Osteoblast (primary cell): Measurements from ENCODE around the gene SLAIN1. TPM values are rescaled to one million over a fixed set of nuclear protein-coding genes. Genes with fewer than 3 reads are reported as not detected.
A peak's percentile ranks its signal among the peaks of the same experiment; 100 is the strongest.

Source experiments
- DNase-seq: peaks from one replicate; pipeline ENCODE4 v3.0.0; 2011; ENCODE audit warnings: low spot score, mixed read lengths; ENCODE audit not compliant: insufficient read length; ENCODE audit errors: missing footprints
- H2AFZ ChIP-seq: 2 replicates; pipeline ENCODE4 v1.6.0; 2011; ENCODE audit warnings: mild to moderate bottlenecking, low read length
- H3K27ac ChIP-seq: 2 replicates; pipeline ENCODE4 v1.5.1; 2011; ENCODE audit warnings: mild to moderate bottlenecking, low read depth, low read length, moderate library complexity
- H3K27me3 ChIP-seq: 2 replicates; pipeline ENCODE4 v1.6.0; 2012; ENCODE audit warnings: mild to moderate bottlenecking, control low read depth, inconsistent platforms, low read length, moderate library complexity; ENCODE audit not compliant: insufficient read depth
- H3K36me3 ChIP-seq: 2 replicates; pipeline ENCODE4 v1.5.1; 2011; ENCODE audit warnings: mild to moderate bottlenecking, low read length, control low read depth, moderate library complexity; ENCODE audit not compliant: insufficient read depth
- H3K4me1 ChIP-seq: 2 replicates; pipeline ENCODE4 v1.5.1; 2011; ENCODE audit warnings: mild to moderate bottlenecking, low read length, control low read depth, moderate library complexity; ENCODE audit not compliant: insufficient read depth
- H3K4me2 ChIP-seq: 2 replicates; pipeline ENCODE4 v1.6.0; 2011; ENCODE audit warnings: mild to moderate bottlenecking, low read length; ENCODE audit not compliant: insufficient read depth
- H3K4me3 ChIP-seq: fragments of 200-600 bp; sonication (generic); 3 replicates; pipeline ENCODE4 v1.5.1; 2012; ENCODE audit warnings: mild to moderate bottlenecking, low read length, inconsistent platforms; ENCODE audit not compliant: insufficient read depth
- H3K79me2 ChIP-seq: 2 replicates; pipeline ENCODE4 v1.6.0; 2012; ENCODE audit warnings: mild to moderate bottlenecking, low read length, control low read depth, inconsistent platforms; ENCODE audit not compliant: insufficient read depth
- H3K9me3 ChIP-seq: 2 replicates; pipeline ENCODE4 v1.5.1; 2011; ENCODE audit warnings: low read depth, low read length, control low read depth
- H4K20me1 ChIP-seq: 2 replicates; pipeline ENCODE4 v1.6.0; 2012; ENCODE audit warnings: mild to moderate bottlenecking, low read length, control low read depth; ENCODE audit not compliant: insufficient read depth
- CTCF ChIP-seq: IDR thresholded peaks from 2 replicates; pipeline ENCODE4 v1.5.1; 2011; ENCODE audit warnings: mild to moderate bottlenecking, low read depth, low read length, moderate library complexity; ENCODE audit errors: extremely low read depth
- total RNA-seq: library from RNA; depleted of rRNA; stranded (reverse); fragments of >200 nt; gene quantifications from 2 replicates; pipeline ENCODE4 v1.2.3, GENCODE V29; 2012

The SLAIN1 gene
- total RNA-seq, 1 donor, result not detected

GRCh38 chr13:77699059-77699680 is 1.7 kb downstream of the SLAIN1 start:
- H2AFZ ChIP-seq, result peak overlapping the region; percentile 89
- no peaks in the 10 kb centered on the region for H4K20me1 ChIP-seq

GRCh38 chr13:77701305-77701704 is 3.8 kb downstream of the SLAIN1 start:
- no peak for TF ChIP-seq CTCF
- Histone ChIP-seq H3K4me2 (no peak overlapping the region), H3K27ac (no peak overlapping the region), H3K9me3 (no peaks in the 10 kb centered on the region), H3K27me3 (peaks cover 33% of the 10 kb centered on the region), H3K4me1 (peaks cover 4% of the 10 kb centered on the region), H3K4me3 (no peak overlapping the region), H2AFZ (no peak overlapping the region), H3K79me2 (no peaks in the 10 kb centered on the region), H4K20me1 (no peaks in the 10 kb centered on the region), H3K36me3 (no peaks in the 10 kb centered on the region)
- no peak for DNase-seq

More at GRCh38 chr13:77699059-77699680, 1.7 kb downstream of the SLAIN1 start:
- H3K27ac ChIP-seq, result no peak overlapping the region
- DNase-seq, result no peak
- H3K27me3 ChIP-seq, result peaks cover 44% of the 10 kb centered on the region
- no peaks in the 10 kb centered on the region for H3K79me2 ChIP-seq
- peak overlapping the region; percentile 69 for H3K4me3 ChIP-seq
- H3K9me3 ChIP-seq, result no peaks in the 10 kb centered on the region
- H3K4me1 ChIP-seq, result peaks cover 4% of the 10 kb centered on the region
- no peaks in the 10 kb centered on the region for H3K36me3 ChIP-seq
- H3K4me2 ChIP-seq, result peak overlapping the region; percentile 91
- no peak for TF ChIP-seq CTCF

- H3K36me3 ChIP-seq, result no peaks in the 10 kb centered on the region
- no peaks in the 10 kb centered on the region for H3K79me2 ChIP-seq
- no peak overlapping the region for H3K4me2 ChIP-seq
- H4K20me1 ChIP-seq, result no peaks in the 10 kb centered on the region
- H3K9me3 ChIP-seq, result no peaks in the 10 kb centered on the region
- DNase-seq, result no peak
- H3K27me3 ChIP-seq, result peaks cover 23% of the 10 kb centered on the region
- H3K4me1 ChIP-seq, result peaks cover 4% of the 10 kb centered on the region
- no peak overlapping the region for H3K27ac ChIP-seq
- H3K4me3 ChIP-seq, result no peak overlapping the region
- no peak overlapping the region for H2AFZ ChIP-seq
- no peak for TF ChIP-seq CTCF
These were observed 4.9 kb downstream of the SLAIN1 start for GRCh38 chr13:77702366-77702765.

- no peak for TF ChIP-seq CTCF
- Histone ChIP-seq H3K79me2 (no peaks in the 10 kb centered on the region), H3K36me3 (no peaks in the 10 kb centered on the region), H3K27me3 (peaks cover 19% of the 10 kb centered on the region), H3K4me1 (peaks cover 4% of the 10 kb centered on the region), H3K4me3 (no peak overlapping the region), H4K20me1 (no peaks in the 10 kb centered on the region), H3K27ac (no peak overlapping the region), H3K4me2 (no peak overlapping the region), H2AFZ (no peak overlapping the region), H3K9me3 (no peaks in the 10 kb centered on the region)
- DNase-seq, result no peak
These were observed 5.9 kb downstream of the SLAIN1 start for GRCh38 chr13:77703408-77703807.
